Naive thymus-derived CD8-positive, alpha-beta T cell (primary cell): ENCODE data around the gene NHS. TPM values are rescaled to one million over a fixed set of nuclear protein-coding genes. Genes with fewer than 3 reads are reported as not detected.
A peak's percentile ranks its signal among the peaks of the same experiment; 100 is the strongest.

ENCODE experiments used
- ATAC-seq, 2 donors: fragments of 150-1000 bp; cut with Tn5 transposase in 1 of 2; sonication (Bioruptor Pico), chemical (Tn5 transposase) in 1 of 2; 1 replicate in 1 of 2; 2 replicates in 1 of 2; pipeline ENCODE4 v1.10.0; 2021; ENCODE audit warnings: mild to moderate bottlenecking in 2 of 2, moderate library complexity in 2 of 2
- POLR2A ChIA-PET: fragments of 350-600 bp; sonication (Branson Sonifier 250); formaldehyde crosslinking; loops from one replicate; lab custom pipeline; 2021; ENCODE audit warnings: antibody characterized with exemption; lab: Charles Lee
- DNase-seq, 10 donors: peaks; one replicate each; pipeline versions ENCODE4 v3.0.0 to v3.0.0-alpha.2; 2020 to 2022
- H3K27ac Mint-ChIP-seq, 10 donors: one replicate each; pipeline ENCODE4 v1.8.0; 2020 to 2022; ENCODE audit warnings: mild to moderate bottlenecking in 10 of 10, mixed read lengths in 10 of 10, moderate library complexity in 4 of 10, inconsistent platforms in 1 of 10
- H3K27me3 Mint-ChIP-seq, 5 donors: one replicate each; pipeline ENCODE4 v1.8.0; 2021 to 2022; ENCODE audit warnings: mixed read lengths in 5 of 5
- H3K36me3 Mint-ChIP-seq, 3 donors: one replicate each; pipeline ENCODE4 v1.8.0; 2020 to 2022; ENCODE audit warnings: mixed read lengths in 3 of 3, mild to moderate bottlenecking in 2 of 3, inconsistent platforms in 1 of 3
- H3K4me1 Mint-ChIP-seq, 4 donors: one replicate each; pipeline ENCODE4 v1.8.0; 2021 to 2022; ENCODE audit warnings: mixed read lengths in 4 of 4
- H3K4me3 Mint-ChIP-seq, 10 donors: one replicate each; pipeline ENCODE4 v1.8.0; 2020 to 2022; ENCODE audit warnings: mild to moderate bottlenecking in 10 of 10, mixed read lengths in 10 of 10, moderate library complexity in 6 of 10, inconsistent platforms in 1 of 10
- H3K9me3 Mint-ChIP-seq, 9 donors: one replicate each; pipeline ENCODE4 v1.8.0; 2020 to 2022; ENCODE audit warnings: mixed read lengths in 9 of 9, mild to moderate bottlenecking in 3 of 9, inconsistent platforms in 1 of 9, moderate library complexity in 1 of 9
- polyA plus RNA-seq, 3 donors: library from polyadenylated mRNA; unstranded; fragments of 300-500 nt; fragmentation: Illumina TruSeq; gene quantifications; one replicate each; pipeline ENCODE4 v1.2.3, GENCODE V29; 2021
- total RNA-seq, 8 experiments: library from RNA in 2 of 8; stranded (reverse) in 2 of 8; gene quantifications; one replicate each; pipeline ENCODE4 v1.2.3 and lab custom pipeline; 2021 to 2026

The NHS gene
- total and polyA plus RNA-seq, 5 experiments from 2014 or later: 1.0 TPM; not detected in 4

GRCh38 chrX:17521871-17522693 is 147.1 kb downstream of the NHS start:
- DNase-seq: no peak
- POLR2A ChIA-PET: no interaction called here
- no peak for ATAC-seq
- H3K4me1 Mint-ChIP-seq: no peaks in the 10 kb centered on the region
- no peaks in the 10 kb centered on the region for H3K9me3 Mint-ChIP-seq
- peaks cover 0 to 4% (median 0%) of the 10 kb centered on the region in 5 donors for H3K27me3 Mint-ChIP-seq
- H3K4me3 Mint-ChIP-seq: no peak overlapping the region
- H3K27ac Mint-ChIP-seq: no peak overlapping the region
- H3K36me3 Mint-ChIP-seq: no peaks in the 10 kb centered on the region

- DNase-seq (no peak), ATAC-seq (no peak)
- Mint-ChIP-seq H3K9me3 (no peaks in the 10 kb centered on the region), H3K36me3 (no peaks in the 10 kb centered on the region), H3K4me1 (peaks cover 0 to 11% (median 5%) of the 10 kb centered on the region in 4 donors), H3K27ac (no peak overlapping the region), H3K4me3 (no peak overlapping the region), H3K27me3 (peaks cover 0 to 1% (median 0%) of the 10 kb centered on the region in 5 donors)
- POLR2A ChIA-PET: no interaction called here
These were observed 150.3 kb downstream of the NHS start for GRCh38 chrX:17525266-17525665.

- POLR2A ChIA-PET: no interaction called here
- ATAC-seq (no peak), DNase-seq (no peak)
- Mint-ChIP-seq H3K9me3 (no peaks in the 10 kb centered on the region), H3K4me1 (peaks cover 0 to 11% (median 5%) of the 10 kb centered on the region in 4 donors), H3K4me3 (no peak overlapping the region), H3K36me3 (no peaks in the 10 kb centered on the region), H3K27ac (no peak overlapping the region), H3K27me3 (no peaks in the 10 kb centered on the region)
These were observed 151.0 kb downstream of the NHS start for GRCh38 chrX:17525762-17526555.

GRCh38 chrX:17527135-17527701 is 152.2 kb downstream of the NHS start:
- H3K36me3 Mint-ChIP-seq: no peaks in the 10 kb centered on the region
- H3K9me3 Mint-ChIP-seq: peaks cover 0 to 3% (median 0%) of the 10 kb centered on the region in 9 donors
- peaks cover 0 to 11% (median 5%) of the 10 kb centered on the region in 4 donors for H3K4me1 Mint-ChIP-seq
- no peak overlapping the region for H3K27ac Mint-ChIP-seq
- no peak overlapping the region for H3K4me3 Mint-ChIP-seq
- no peaks in the 10 kb centered on the region for H3K27me3 Mint-ChIP-seq
- no peak for ATAC-seq
- POLR2A ChIA-PET: no interaction called here
- no peak for DNase-seq

GRCh38 chrX:17527922-17528321 is 152.9 kb downstream of the NHS start:
- Mint-ChIP-seq H3K27me3 (no peaks in the 10 kb centered on the region), H3K4me3 (peak overlapping the region in 1 of 10 donors; percentile 10), H3K9me3 (peaks cover 0 to 5% (median 0%) of the 10 kb centered on the region in 9 donors), H3K4me1 (peaks cover 0 to 11% (median 5%) of the 10 kb centered on the region in 4 donors), H3K27ac (no peak overlapping the region), H3K36me3 (no peaks in the 10 kb centered on the region)
- ATAC-seq (no peak), DNase-seq (no peak)
- POLR2A ChIA-PET: no interaction called here

- DNase-seq: no peak
- POLR2A ChIA-PET: no interaction called here
- Mint-ChIP-seq H3K4me1 (peaks cover 0 to 11% (median 5%) of the 10 kb centered on the region in 4 donors), H3K9me3 (peaks cover 0 to 5% (median 0%) of the 10 kb centered on the region in 9 donors), H3K36me3 (no peaks in the 10 kb centered on the region), H3K4me3 (no peak overlapping the region), H3K27me3 (no peaks in the 10 kb centered on the region), H3K27ac (no peak overlapping the region)
- no peak for ATAC-seq
These were observed 154.2 kb downstream of the NHS start for GRCh38 chrX:17529151-17529745.

- DNase-seq (no peak), ATAC-seq (no peak)
- peak overlapping the region in 1 of 10 donors; percentile 59 for H3K27ac Mint-ChIP-seq
- peaks cover 0 to 11% (median 5%) of the 10 kb centered on the region in 4 donors for H3K4me1 Mint-ChIP-seq
- H3K27me3 Mint-ChIP-seq: no peaks in the 10 kb centered on the region
- H3K9me3 Mint-ChIP-seq: peaks cover 0 to 7% (median 0%) of the 10 kb centered on the region in 9 donors
- H3K36me3 Mint-ChIP-seq: no peaks in the 10 kb centered on the region
- H3K4me3 Mint-ChIP-seq: no peak overlapping the region
- POLR2A ChIA-PET: no interaction called here
These were observed 156.5 kb downstream of the NHS start for GRCh38 chrX:17531500-17531899.

- Mint-ChIP-seq H3K27me3 (peaks cover 0 to 4% (median 0%) of the 10 kb centered on the region in 5 donors), H3K4me1 (no peaks in the 10 kb centered on the region), H3K36me3 (no peaks in the 10 kb centered on the region), H3K4me3 (no peak overlapping the region), H3K27ac (no peak overlapping the region), H3K9me3 (peaks cover 0 to 7% (median 0%) of the 10 kb centered on the region in 9 donors)
- POLR2A ChIA-PET: no interaction called here
- DNase-seq: peak in 6 of 10 donors; percentile 0 to 18 (median 8)
- ATAC-seq: no peak
These were observed 160.2 kb downstream of the NHS start for GRCh38 chrX:17535229-17535628.

- POLR2A ChIA-PET: no interaction called here
- no peaks in the 10 kb centered on the region for H3K36me3 Mint-ChIP-seq
- H3K9me3 Mint-ChIP-seq: peaks cover 0 to 3% (median 0%) of the 10 kb centered on the region in 9 donors
- ATAC-seq (no peak), DNase-seq (no peak)
- no peak overlapping the region for H3K4me3 Mint-ChIP-seq
- H3K27me3 Mint-ChIP-seq: peaks cover 0 to 4% (median 0%) of the 10 kb centered on the region in 5 donors
- no peak overlapping the region for H3K27ac Mint-ChIP-seq
- H3K4me1 Mint-ChIP-seq: no peaks in the 10 kb centered on the region
These were observed 162.8 kb downstream of the NHS start for GRCh38 chrX:17537723-17538243.

- Mint-ChIP-seq H3K4me3 (no peak overlapping the region), H3K9me3 (peaks cover 0 to 2% (median 0%) of the 10 kb centered on the region in 9 donors)
- no peak for DNase-seq
These were observed 167.1 kb downstream of the NHS start for GRCh38 chrX:17542123-17542522.

GRCh38 chrX:17544821-17545220 is 169.8 kb downstream of the NHS start:
- Mint-ChIP-seq H3K4me3 (no peak overlapping the region), H3K27me3 (no peaks in the 10 kb centered on the region), H3K27ac (no peak overlapping the region), H3K36me3 (no peaks in the 10 kb centered on the region), H3K9me3 (no peaks in the 10 kb centered on the region), H3K4me1 (peaks cover 0 to 16% (median 7%) of the 10 kb centered on the region in 4 donors)
- no peak for DNase-seq
- no peak for ATAC-seq
- POLR2A ChIA-PET: no interaction called here

More at GRCh38 chrX:17542123-17542522, 167.1 kb downstream of the NHS start:
- POLR2A ChIA-PET: no interaction called here
- Mint-ChIP-seq H3K27me3 (peaks cover 0 to 4% (median 0%) of the 10 kb centered on the region in 5 donors), H3K4me1 (no peaks in the 10 kb centered on the region), H3K27ac (no peak overlapping the region), H3K36me3 (no peaks in the 10 kb centered on the region)
- no peak for ATAC-seq

- Mint-ChIP-seq H3K4me3 (no peak overlapping the region), H3K9me3 (no peaks in the 10 kb centered on the region), H3K4me1 (peaks cover 0 to 16% (median 7%) of the 10 kb centered on the region in 4 donors), H3K36me3 (no peaks in the 10 kb centered on the region), H3K27ac (no peak overlapping the region), H3K27me3 (no peaks in the 10 kb centered on the region)
- ATAC-seq (no peak), DNase-seq (no peak)
- POLR2A ChIA-PET: no interaction called here
These were observed 171.4 kb downstream of the NHS start for GRCh38 chrX:17546356-17546755.
